GM11168 (cell line): ENCODE measurements around the gene IGFL1.
"Not testable (repeated sequence)": the region's sequence is repeated elsewhere in the genome, so short reads cannot be mapped to it uniquely, and the experiment has no call there.

Experiments
- in situ Hi-C: fragments of 300-500 bp; cut with MboI; formaldehyde crosslinking; loops from one replicate; pipeline ENCODE4 v1.12.0; 2022; ENCODE audit warnings: low sequenced_read_pairs; ENCODE audit not compliant: unreplicated experiment

IGFL1 gene

GRCh38 chr19:46229442-46229841, at the start of gene IGFL1:
Gene IGFL1 (plus strand): TSS chr19:46229742. CDS start chr19:46229775, 33 bp downstream.
- in situ Hi-C loops = no loop called here

DNA sequence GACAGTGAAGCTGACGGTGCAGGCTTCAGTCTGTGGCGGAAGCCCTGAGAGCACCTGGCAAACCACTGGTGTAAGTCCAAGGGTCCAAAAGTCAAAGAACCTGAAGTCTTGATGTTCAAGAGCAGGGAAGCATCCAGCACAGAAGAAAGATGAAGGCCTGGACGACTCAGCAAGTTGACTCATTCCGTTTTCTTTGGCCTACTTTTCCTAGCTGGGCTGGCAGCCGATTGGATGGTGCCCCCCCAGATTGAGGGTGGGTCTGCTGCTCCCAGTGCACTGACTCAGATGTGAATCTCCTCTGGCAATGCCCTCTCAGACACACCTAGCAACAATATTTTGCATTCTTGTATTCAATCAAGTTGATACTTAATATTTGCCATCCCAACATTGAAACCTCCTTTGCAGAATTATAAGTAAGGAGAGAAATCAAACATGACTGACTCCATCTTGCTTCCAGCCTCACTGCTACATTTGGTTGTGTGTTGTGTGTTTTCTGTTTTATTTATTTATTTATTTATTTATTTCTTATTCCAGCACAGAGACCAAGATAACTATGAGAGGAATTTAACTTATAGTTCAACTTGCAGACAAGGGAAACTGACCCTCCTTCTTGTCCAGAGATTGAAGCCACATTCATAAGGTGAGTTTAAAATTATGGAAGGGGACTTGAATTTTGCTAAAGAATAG, 48.7 kb upstream of the IGFL1 start:
- in situ Hi-C loops = loop anchor here (10.0 kb wide), 1 partner anchor 96 kb away; no protein-coding TSS in a partner anchor

DNA sequence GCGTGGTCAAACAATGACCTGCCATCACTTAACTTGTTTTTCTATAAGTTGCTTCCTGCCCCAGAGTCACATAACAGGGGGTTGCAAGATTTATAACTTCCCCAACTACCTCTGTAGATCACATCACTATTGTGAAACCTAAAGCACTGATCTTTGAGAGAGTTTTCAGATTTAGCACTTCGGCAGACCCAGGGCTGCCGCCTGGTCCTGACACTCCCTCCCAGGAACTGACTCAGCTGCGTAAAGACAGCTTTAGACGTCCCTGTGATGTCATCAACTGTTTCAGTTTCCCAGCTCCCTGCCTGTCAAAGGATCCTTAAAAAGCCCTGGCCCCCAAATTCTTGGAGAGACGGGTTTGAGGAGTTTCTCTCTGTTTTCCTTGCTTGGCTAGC, 48.2 kb upstream of the IGFL1 start:
- in situ Hi-C loops = loop anchor here (10.0 kb wide), 1 partner anchor 97 kb away; no protein-coding TSS in a partner anchor

- in situ Hi-C loops = loop anchor here (10.0 kb wide), 1 partner anchor 98 kb away; no protein-coding TSS in a partner anchor
Observed at GRCh38 chr19:46182476-46182875, 47.1 kb upstream of the IGFL1 start.

DNA sequence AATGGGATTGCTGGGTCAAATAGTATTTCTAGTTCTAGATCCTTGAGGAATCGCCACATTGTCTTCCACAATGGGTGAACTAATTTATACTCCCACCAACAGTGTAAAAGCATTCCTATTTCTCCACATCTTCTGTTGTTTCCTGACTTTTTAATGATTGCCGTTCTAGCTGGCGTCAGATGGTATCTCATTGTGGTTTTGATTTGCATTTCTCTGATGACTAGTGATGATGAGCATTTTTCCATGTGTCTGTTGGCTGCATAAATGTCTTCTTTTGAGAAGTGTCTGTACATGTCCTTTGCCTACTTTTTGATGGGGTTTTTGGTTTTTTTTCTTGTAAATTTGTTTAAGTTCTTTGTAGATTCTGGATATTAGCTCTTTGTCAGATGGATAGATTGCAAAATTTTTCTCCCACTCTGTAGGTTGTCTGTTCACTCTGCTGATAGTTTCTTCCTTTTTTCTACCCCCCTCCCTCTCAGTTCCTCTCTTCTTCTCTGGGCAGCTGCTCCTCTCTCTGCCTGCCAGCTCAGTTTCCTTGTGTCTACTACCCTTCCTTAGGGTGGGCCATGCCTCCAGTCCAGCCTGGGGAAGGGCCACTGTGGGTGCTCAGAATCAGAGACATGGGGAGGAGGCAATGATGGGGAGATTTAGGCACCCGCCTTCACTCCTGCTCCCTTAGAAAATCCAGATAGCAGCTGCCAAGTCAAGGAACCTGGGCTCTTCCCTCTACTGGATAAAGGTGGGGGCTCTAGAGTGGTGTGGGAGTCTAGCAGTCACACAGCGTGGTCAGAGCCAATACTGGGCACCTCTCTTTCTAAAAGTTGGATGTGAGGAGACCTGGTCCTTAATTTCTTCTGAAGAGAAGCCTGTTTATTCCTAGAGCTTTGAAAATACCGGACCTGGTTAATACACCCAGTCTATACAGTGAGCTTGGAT, 44.5 kb upstream of the IGFL1 start:
- in situ Hi-C loops = loop anchor here (10.0 kb wide), 1 partner anchor 100 kb away; no protein-coding TSS in a partner anchor

GRCh38 chr19:46186101-46186716, 43.3 kb upstream of the IGFL1 start:
- in situ Hi-C loops = loop anchor here (10.0 kb wide), 1 partner anchor 101 kb away; no protein-coding TSS in a partner anchor

GRCh38 chr19:46186717-46187101, 42.8 kb upstream of the IGFL1 start:
- in situ Hi-C loops = loop anchor here (10.0 kb wide), 1 partner anchor 102 kb away; no protein-coding TSS in a partner anchor

DNA sequence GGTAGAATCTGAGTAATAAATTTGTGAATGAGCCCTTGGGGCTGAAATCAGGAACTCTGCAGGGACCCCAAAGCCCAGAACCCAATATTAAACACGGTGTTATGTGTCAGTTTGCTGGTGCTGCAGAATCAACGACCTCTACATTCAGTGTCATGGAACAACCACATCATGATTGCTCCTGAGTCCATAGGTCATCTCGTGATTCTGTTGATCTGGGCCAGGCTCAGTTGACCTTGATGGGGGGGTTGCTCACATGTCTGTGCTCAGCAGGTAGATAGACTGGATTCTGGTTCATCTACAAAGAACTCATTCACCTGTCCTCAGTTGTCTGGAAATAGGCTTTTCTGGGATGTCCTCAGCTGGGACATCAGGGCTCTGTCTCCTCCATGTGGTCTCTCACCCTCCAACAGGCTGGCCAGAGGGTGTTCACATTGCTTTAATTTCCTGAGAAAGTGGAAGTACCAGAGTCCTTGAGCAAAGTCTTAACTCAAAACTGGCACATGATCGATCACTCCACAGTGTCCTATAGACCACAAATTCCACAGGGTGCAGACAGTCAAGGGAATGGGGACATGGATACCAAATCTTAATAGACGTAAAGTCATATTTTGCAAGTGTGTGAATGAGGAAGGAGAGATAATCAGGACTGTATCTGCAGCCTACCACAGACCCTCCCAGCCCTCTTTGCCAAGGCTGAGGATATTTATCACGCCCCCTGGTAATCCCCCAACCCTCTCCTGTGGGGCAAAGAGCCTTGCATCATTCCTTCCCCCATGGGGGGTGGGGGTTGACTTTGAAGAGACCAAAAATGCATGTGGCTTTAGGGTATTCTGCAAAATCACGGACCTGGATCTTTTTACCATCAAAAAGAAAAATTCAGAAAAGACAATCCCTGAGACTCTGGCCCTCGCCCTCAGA, 39.3 kb upstream of the IGFL1 start:
- in situ Hi-C loops = loop anchor here (10.0 kb wide), 1 partner anchor 105 kb away; no protein-coding TSS in a partner anchor

DNA sequence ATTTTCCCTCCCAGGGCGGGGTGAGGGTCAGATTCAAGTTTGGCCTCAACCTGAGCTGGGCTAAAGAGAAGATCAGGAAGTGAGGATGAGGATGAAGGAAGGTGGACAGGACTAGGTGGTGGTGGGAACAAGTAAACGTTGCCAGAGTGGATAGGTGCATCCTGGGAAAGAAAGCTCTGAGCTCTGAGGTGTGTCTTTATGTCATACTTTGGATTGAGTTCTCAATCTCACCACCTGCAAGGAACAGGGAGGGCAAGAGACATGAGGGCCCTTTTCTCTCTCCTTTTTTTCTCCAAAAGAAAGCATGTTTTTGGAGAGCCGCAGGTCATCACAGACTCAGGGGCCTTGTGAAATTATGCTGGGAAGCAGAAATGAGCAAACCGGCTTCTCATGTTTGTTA, 38.2 kb upstream of the IGFL1 start:
- in situ Hi-C loops = no loop called here

DNA sequence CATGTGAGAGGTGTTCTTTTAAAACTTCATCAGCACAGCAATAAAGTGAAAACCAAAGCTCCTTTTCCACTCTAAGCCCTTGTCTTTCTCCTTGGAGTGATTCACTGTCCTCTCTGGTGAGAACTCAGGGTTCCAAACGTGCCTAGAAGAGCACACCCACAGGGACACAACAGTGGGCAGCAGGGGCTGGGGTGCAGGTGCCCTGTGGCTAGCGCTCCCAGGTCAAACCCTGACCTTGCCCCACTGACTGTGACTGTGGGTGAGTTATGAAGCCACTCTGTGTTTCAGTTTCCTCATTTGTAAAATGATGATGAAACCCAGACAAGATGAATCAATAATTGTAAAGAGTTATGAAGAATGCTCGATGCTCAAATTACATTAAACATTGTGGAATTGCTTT, 37.6 kb upstream of the IGFL1 start:
- in situ Hi-C loops = no loop called here

DNA sequence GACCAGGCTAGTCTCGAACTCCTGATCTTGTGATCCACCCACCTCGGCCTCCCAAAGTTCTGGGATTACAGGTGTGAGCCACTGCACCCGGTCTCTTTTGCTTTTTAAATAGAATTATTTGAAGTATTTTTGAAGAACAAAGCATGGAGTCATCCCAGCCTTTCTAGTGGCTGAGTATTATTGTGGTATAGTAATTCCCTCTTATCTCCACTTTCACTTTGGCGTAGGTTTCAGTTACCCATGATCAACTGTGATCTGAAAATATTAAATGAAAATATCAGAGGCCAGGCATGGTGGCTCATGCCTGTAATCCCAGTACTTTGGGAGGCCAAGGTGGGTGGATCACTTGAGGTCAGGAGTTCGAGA, 36.9 kb upstream of the IGFL1 start:
- in situ Hi-C loops = not testable (repeated sequence)

GRCh38 chr19:46192992-46193650, 36.4 kb upstream of the IGFL1 start:
- in situ Hi-C loops = no loop called here

- in situ Hi-C loops = no loop called here
Observed at GRCh38 chr19:46193678-46194077, 35.9 kb upstream of the IGFL1 start.

GRCh38 chr19:46195104-46195503, 34.4 kb upstream of the IGFL1 start:
- in situ Hi-C loops = no loop called here

DNA sequence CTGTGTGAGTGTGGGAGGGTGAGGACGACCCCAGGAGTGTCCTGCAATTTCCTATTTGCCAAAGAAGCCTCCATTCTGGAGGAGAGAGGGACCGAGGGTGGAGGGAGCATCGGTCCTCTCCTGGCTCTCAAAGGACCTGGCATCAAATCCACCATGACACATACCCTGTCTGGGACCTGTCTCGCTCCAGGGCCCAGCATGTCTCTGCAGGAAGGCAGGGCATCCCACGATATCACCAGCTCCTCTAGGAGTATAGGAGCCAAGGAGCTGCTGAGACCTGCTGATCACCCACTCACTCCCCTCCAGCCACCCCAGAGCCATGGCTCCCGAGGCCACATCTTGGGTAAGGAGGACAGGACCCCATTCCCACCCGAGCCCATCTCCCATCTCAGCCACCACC, 33.6 kb upstream of the IGFL1 start:
- in situ Hi-C loops = not testable (repeated sequence)

DNA sequence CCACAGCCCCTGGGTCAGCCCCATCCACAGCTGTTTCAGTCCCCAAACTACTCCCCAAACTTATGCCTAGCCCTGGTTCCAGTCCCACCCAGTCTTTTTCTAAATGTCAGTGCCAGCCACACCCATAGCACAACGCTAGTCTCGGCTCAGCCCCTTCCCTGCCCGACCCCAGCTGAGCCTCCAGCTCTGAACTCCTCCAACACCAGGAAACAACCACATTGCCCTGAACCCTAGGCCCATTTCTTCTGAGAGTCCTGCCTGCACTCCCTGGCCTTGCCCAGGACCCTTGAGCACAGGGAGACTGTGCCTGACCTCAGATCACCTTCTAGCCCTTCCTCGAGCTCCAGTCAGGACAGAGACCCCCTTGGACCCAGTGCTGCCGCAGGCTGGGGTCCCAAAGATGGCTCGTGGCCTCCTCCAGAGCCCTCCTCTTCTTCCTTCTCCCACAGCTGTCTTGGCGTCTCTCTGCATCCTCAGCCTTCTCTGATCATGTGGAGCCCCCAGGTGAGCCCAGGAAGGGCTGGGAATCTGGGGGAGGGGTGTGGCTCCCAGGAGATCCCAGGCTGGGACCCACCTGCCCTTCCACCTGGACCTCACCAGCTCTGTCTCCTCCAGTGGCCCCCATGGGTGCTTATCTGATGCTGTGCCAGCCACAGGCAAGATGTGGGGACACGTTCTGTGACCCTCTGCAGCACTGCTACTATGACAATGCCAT, 33.0 kb upstream of the IGFL1 start:
- in situ Hi-C loops = no loop called here

DNA sequence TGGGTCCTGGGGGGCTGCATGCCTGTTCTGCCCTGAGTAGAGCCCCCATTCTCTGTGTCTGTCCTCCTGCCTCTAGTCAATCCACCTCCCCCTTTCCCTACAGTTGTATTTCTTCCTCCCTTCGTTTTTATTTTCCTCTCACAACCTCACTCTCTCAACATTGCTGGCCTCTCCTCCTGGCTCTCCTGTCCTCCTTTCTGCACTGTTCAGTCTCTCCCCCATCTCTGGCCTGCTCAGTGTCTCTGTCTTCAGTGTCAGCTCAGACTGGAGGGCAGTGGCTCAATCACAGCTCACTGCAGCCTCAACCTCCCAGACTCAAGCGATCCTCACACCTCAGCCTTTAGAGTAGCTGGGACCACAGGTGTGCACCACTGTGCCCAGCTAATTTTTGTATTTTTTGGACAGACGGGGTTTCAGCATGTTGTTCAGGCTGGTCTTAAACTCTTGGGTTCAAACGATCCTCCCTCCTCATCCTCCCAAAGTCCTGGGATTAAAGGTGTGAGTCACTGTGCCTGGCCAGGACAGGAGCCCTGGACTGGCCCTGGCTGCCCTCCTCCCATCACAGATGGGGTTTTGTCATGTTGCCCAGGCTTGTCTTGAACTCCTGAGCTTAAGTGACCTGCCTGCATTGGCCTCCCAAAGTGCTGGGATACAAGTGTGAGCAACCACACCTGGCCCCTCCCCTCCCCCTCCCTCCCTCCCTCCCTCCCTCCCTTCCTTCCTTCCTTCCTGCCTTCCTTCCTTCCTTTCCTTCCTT, 32.0 kb upstream of the IGFL1 start:
- in situ Hi-C loops = no loop called here

GRCh38 chr19:46198756-46199155, 30.8 kb upstream of the IGFL1 start:
- in situ Hi-C loops = no loop called here
